Smooth muscle cell (in vitro differentiated cells): Measurements from ENCODE around the gene SYF2. TPM values are rescaled to one million over a fixed set of nuclear protein-coding genes. Genes with fewer than 3 reads are reported as not detected.

ENCODE experiments used
- DNase-seq: peaks from one replicate; lab custom pipeline; 2025; ENCODE audit not compliant: unreplicated experiment; lab: John Stamatoyannopoulos, UW
- H2AFZ ChIP-seq: fragments of 200-600 bp; sonication (generic); 2 replicates; pipeline ENCODE4 v1.6.0; 2016; ENCODE audit warnings: antibody characterized with exemption, low read depth, mild to moderate bottlenecking
- H3F3A ChIP-seq: fragments of 200-600 bp; sonication (generic); 2 replicates; pipeline ENCODE4 v1.6.0; 2017; ENCODE audit warnings: antibody characterized with exemption, low read depth
- H3K27ac ChIP-seq: fragments of 200-600 bp; sonication (generic); 2 replicates; pipeline ENCODE4 v1.5.1; 2016; ENCODE audit warnings: low read depth, mild to moderate bottlenecking
- H3K27me3 ChIP-seq: fragments of 200-600 bp; sonication (generic); 2 replicates; pipeline ENCODE4 v1.6.1; 2016; ENCODE audit warnings: low read depth, mild to moderate bottlenecking
- H3K36me3 ChIP-seq: fragments of 200-600 bp; sonication (generic); 2 replicates; pipeline ENCODE4 v1.5.1; 2016; ENCODE audit warnings: low read depth
- H3K4me1 ChIP-seq: fragments of 200-600 bp; sonication (generic); 2 replicates; pipeline ENCODE4 v1.5.1; 2016; ENCODE audit warnings: low read depth
- H3K4me2 ChIP-seq: fragments of 200-600 bp; sonication (generic); 2 replicates; pipeline ENCODE4 v1.6.0; 2016; ENCODE audit warnings: mild to moderate bottlenecking
- H3K4me3 ChIP-seq: fragments of 200-600 bp; sonication (generic); 2 replicates; pipeline ENCODE4 v1.5.1; 2016; ENCODE audit warnings: mild to moderate bottlenecking
- H3K79me2 ChIP-seq: fragments of 200-600 bp; sonication (generic); 2 replicates; pipeline ENCODE4 v1.6.0; 2016; ENCODE audit warnings: low read depth, mild to moderate bottlenecking
- H3K9ac ChIP-seq: fragments of 200-600 bp; sonication (generic); 2 replicates; pipeline ENCODE4 v1.6.0; 2016; ENCODE audit warnings: low read depth
- H3K9me3 ChIP-seq: fragments of 200-600 bp; sonication (generic); replicated peaks from 2 replicates; pipeline ENCODE4 v1.5.1; 2016; ENCODE audit warnings: low read depth
- H4K20me1 ChIP-seq: fragments of 200-600 bp; sonication (generic); 2 replicates; pipeline ENCODE4 v1.6.0; 2016; ENCODE audit warnings: low read depth
- CTCF ChIP-seq: fragments of 200-600 bp; sonication (generic); IDR thresholded peaks from 2 replicates; pipeline ENCODE4 v1.5.1; 2017; ENCODE audit warnings: borderline replicate concordance, mild to moderate bottlenecking, antibody characterized with exemption; ENCODE audit not compliant: insufficient read depth, poor library complexity, severe bottlenecking
- whole genome bisulfite sequencing: methylation state at CpG from one replicate; pipeline ENCODE4 v1.1.7; 2016; ENCODE audit warnings: low lambda C conversion rate; 5-methylcytosine and 5-hydroxymethylcytosine counted together
- polyA plus RNA-seq: library from polyadenylated mRNA; unstranded; fragments of >200 nt; fragmentation: Nextera tagmentation; extraction: Ambion mirVana; gene quantifications from 2 replicates; pipeline ENCODE4 v1.2.1, GENCODE V29; 2016
- total RNA-seq: library from RNA; depleted of rRNA; stranded (reverse); fragments of >200 nt; gene quantifications from 2 replicates; pipeline ENCODE4 v1.2.3, GENCODE V29; 2014

The SYF2 gene
- total and polyA plus RNA-seq, 2 experiments from 2014 or later, result 28.1 to 61.1 TPM

GRCh38 chr1:25257196-25257595 lies 24.9 kb upstream of the SYF2 start:
- H4K20me1 ChIP-seq, result no peaks in the 10 kb centered on the region
- H3K36me3 ChIP-seq, result no peaks in the 10 kb centered on the region
- H3K79me2 ChIP-seq, result no peaks in the 10 kb centered on the region
- no peaks in the 10 kb centered on the region for H3K4me1 ChIP-seq
- no peak for DNase-seq
- H3K27me3 ChIP-seq, result no peaks in the 10 kb centered on the region
- no peaks in the 10 kb centered on the region for H3F3A ChIP-seq
- no peak overlapping the region for H3K27ac ChIP-seq
- H2AFZ ChIP-seq, result no peak overlapping the region
- WGBS, result 90% methylated on average over 1 of the region's 1 CpG
- TF ChIP-seq CTCF, result no peak
- no peak overlapping the region for H3K4me3 ChIP-seq
- no peaks in the 10 kb centered on the region for H3K9me3 ChIP-seq
- H3K9ac ChIP-seq, result no peak overlapping the region
- H3K4me2 ChIP-seq, result no peak overlapping the region

GRCh38 chr1:25256578-25256965 lies 24.3 kb upstream of the SYF2 start:
- H3K4me2 ChIP-seq, result no peak overlapping the region
- H3K9ac ChIP-seq, result no peak overlapping the region
- no peaks in the 10 kb centered on the region for H3K27me3 ChIP-seq
- no peak overlapping the region for H3K4me3 ChIP-seq
- H3K79me2 ChIP-seq, result no peaks in the 10 kb centered on the region
- no peaks in the 10 kb centered on the region for H3F3A ChIP-seq
- no peak for DNase-seq
- H3K27ac ChIP-seq, result no peak overlapping the region
- H3K4me1 ChIP-seq, result no peaks in the 10 kb centered on the region
- H4K20me1 ChIP-seq, result no peaks in the 10 kb centered on the region
- 82% methylated on average over 5 of the region's 5 CpGs for WGBS
- H2AFZ ChIP-seq, result no peak overlapping the region
- no peak for TF ChIP-seq CTCF
- H3K9me3 ChIP-seq, result no peaks in the 10 kb centered on the region
- no peaks in the 10 kb centered on the region for H3K36me3 ChIP-seq

GRCh38 chr1:25255706-25256577 lies 23.6 kb upstream of the SYF2 start:
- no peaks in the 10 kb centered on the region for H3K4me1 ChIP-seq
- H3F3A ChIP-seq, result no peaks in the 10 kb centered on the region
- H3K9ac ChIP-seq, result no peak overlapping the region
- H3K27ac ChIP-seq, result no peak overlapping the region
- H3K79me2 ChIP-seq, result no peaks in the 10 kb centered on the region
- no peak for DNase-seq
- H3K4me3 ChIP-seq, result no peak overlapping the region
- WGBS, result 93% methylated on average over 18 of the region's 18 CpGs
- H3K4me2 ChIP-seq, result no peak overlapping the region
- H2AFZ ChIP-seq, result no peak overlapping the region
- H3K27me3 ChIP-seq, result no peaks in the 10 kb centered on the region
- H3K9me3 ChIP-seq, result no peaks in the 10 kb centered on the region
- no peaks in the 10 kb centered on the region for H3K36me3 ChIP-seq
- no peaks in the 10 kb centered on the region for H4K20me1 ChIP-seq
- no peak for TF ChIP-seq CTCF

- Histone ChIP-seq H2AFZ (no peak overlapping the region), H3K4me3 (no peak overlapping the region), H3K27ac (no peak overlapping the region), H4K20me1 (no peaks in the 10 kb centered on the region), H3K27me3 (no peaks in the 10 kb centered on the region), H3K36me3 (no peaks in the 10 kb centered on the region), H3K4me2 (no peak overlapping the region), H3F3A (no peaks in the 10 kb centered on the region), H3K9me3 (no peaks in the 10 kb centered on the region), H3K4me1 (no peaks in the 10 kb centered on the region), H3K9ac (no peak overlapping the region), H3K79me2 (no peaks in the 10 kb centered on the region)
- DNase-seq, result no peak
- TF ChIP-seq CTCF, result no peak
- WGBS, result 21% methylated on average over 2 of the region's 2 CpGs
Measured at GRCh38 chr1:25253911-25254310, 21.6 kb upstream of the SYF2 start.
